ENCODE results near the gene GPD1L.

Gene GPD1L

DNA sequence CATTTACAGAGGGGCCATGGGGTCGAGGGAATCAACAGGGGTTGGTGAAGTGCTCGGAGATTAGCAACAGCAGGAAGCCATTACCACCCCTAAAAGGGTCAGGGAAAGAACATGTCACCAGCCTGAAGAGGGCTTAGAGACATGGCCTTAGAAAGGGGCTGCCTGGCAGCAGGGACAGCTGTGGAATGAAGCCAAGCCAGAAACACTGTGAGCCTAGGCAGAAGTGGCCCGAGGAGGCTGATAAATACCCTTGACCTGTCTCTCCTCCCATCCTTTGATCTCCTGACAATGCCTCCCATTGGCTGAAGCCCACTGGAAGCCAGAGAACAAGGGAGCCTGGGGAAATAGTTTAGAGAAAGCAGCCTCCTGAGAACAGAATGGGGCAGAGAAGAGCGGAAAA lies 31.4 kb downstream of the GPD1L start:
- no peak for DNase-seq (ENCODE audit: low spot score)

DNA sequence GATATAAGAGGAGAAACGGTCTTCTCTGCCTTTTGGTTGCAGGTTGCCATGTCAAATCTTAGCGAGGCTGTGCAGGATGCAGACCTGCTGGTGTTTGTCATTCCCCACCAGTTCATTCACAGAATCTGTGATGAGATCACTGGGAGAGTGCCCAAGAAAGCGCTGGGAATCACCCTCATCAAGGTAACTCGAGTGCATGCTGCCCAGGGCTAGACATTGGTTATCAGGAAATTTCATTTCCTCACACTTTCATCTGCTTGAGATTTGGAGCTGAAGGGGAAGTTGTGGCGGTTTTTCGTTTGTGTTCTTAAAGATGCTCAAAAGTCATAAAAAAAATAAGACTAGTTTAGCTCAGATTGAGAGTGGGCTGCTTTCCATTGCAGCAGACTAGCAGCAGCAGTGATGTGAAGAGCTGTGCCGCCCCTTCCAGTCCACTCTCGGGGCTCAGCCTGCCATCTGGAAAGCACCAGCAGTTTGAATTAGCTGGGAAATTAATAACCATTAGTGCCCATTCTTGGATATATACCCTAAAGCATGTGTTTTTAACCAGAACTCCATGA lies 32.2 kb downstream of the GPD1L start:
- no peak for DNase-seq (ENCODE audit: low spot score)

- no peak for DNase-seq (ENCODE audit: low spot score)
Measured at GRCh38 chr3:32140943-32141342, 34.5 kb downstream of the GPD1L start.

- DNase-seq (ENCODE audit: low spot score): peak; percentile 86
Measured at GRCh38 chr3:32143849-32144757, 37.7 kb downstream of the GPD1L start.

DNA sequence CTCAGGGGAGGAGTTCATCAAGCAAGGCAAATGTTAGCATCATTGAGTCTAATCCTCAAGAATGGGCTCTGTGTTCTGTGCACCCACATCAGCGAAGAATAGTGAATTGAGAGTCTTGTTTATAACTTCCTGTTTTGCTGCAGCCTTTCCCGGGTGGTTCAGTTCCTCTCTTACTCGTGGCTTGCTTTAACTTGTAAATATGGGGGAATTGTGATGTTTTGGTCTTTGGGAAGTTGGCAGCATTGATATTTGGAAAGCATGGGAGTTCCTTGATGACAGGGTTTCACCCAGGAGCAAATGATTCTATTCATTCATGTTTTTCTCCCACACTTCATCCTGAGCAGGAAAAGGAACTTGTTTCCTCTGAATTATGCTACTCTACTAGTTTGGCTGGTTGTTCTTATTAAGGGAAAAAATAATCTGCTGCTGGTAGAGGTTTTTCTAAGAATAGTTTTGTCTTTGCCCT lies 40.4 kb downstream of the GPD1L start:
- DNase-seq (ENCODE audit: low spot score): no peak

- DNase-seq (ENCODE audit: low spot score): no peak
Measured at GRCh38 chr3:32147509-32147908, 41.1 kb downstream of the GPD1L start.

DNA sequence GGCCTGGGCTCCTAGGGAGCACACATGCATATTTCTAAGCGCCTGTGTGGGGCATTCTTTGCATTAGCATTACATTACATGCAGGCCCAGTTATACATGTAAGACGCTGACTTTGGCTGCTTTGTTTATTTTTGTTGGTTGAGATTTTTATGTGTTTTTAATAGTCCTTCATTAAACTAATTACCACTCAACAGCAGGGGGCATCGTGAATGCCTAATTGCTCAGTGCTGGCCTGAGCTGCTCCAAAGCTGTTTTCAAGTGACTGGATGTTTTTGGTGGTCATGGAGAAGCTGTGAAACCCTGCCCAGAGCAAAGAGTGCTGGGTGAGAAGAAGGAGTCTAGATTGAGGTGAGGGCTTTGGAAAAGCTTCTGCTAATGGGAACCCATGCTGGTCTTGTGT lies 41.5 kb downstream of the GPD1L start:
- DNase-seq (ENCODE audit: low spot score): no peak

DNA sequence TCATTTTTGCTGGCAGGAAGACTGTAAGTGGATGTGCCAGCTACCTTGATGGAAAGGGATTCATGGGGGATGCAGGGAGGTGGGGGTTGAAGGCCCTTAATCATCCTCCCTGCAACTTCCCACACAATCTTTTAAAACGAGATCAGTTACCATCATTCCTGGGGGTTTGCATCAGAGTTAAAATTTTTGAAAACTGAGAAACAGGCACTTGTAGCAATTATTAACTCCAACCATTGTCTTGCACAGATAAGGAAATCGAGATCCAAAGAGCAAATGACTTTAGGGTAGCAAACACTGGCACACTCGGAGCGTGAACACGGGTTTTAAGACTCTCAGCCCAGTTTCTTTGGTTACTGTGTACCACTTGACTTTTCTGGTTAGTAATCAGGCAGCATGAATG lies 41.9 kb downstream of the GPD1L start:
- no peak for DNase-seq (ENCODE audit: low spot score)

GRCh38 chr3:32153414-32154204 lies 47.2 kb downstream of the GPD1L start:
- DNase-seq (ENCODE audit: low spot score): no peak

- no peak for DNase-seq (ENCODE audit: low spot score)
Measured at GRCh38 chr3:32154205-32154579, 47.8 kb downstream of the GPD1L start.

DNA sequence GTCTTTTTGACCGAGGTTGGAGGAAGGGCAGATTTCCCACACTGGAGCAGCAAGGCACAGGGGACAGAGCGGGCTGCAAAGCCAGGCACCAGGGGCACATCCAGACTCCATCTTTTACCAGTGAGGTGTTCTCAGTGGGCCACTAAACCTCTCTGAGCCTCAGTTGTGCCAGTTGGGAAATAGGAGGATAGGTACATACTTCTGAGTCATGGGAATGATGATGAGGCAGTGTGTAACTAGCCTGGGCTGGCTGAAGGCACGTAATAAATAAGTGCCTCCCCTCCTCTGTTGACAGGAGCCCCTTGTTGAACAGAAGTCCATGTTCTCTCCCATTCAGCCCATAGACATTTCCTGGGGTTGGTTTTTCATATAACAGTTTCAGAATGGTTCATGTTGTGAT lies 48.7 kb downstream of the GPD1L start:
- no peak for DNase-seq (ENCODE audit: low spot score)

GRCh38 chr3:32157600-32158264 lies 51.3 kb downstream of the GPD1L start:
- no peak for DNase-seq (ENCODE audit: low spot score)

- no peak for DNase-seq (ENCODE audit: low spot score)
Measured at GRCh38 chr3:32160706-32161214, 54.3 kb downstream of the GPD1L start.

GRCh38 chr3:32165442-32165841 lies 59.0 kb downstream of the GPD1L start:
- no peak for DNase-seq (ENCODE audit: low spot score)

DNA sequence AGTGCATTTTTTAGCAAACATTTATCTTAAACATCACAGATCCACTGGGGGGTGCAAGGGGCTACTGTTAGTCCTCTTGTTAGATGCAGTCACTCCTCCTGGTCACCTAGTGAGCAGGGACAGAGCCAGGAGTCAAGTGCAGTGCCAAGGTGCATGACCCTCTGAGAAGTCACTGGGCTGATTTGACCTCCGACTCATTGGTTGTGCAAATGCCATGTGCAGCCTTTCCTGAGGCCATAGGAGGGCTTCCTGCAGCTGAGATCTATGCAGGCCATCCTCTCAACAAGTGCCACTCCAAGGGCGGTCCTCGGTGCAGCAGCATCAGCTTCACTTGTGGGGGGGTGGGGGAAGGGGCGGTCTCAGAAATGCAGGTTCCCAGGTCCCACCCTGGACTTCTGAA lies 60.2 kb downstream of the GPD1L start:
- no peak for DNase-seq (ENCODE audit: low spot score)

DNA sequence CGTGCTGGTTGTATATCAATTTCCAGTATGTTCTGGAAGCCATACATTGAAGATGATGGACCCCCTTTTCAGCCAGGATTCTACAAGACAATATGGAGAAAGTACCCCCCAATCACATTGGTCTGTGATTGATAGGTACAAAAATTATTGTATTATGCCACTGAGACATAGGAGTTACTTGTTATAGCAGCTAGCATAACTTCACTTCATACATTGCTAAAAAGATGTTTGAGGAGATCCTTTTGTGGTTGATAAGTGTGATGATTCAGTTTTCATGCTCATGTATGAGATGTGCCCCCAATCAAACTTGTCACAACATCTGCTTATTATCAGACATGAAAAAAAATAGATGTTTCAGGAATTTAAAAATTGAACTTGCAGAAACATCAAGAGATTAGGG lies 66.0 kb downstream of the GPD1L start:
- DNase-seq (ENCODE audit: low spot score): no peak

DNA sequence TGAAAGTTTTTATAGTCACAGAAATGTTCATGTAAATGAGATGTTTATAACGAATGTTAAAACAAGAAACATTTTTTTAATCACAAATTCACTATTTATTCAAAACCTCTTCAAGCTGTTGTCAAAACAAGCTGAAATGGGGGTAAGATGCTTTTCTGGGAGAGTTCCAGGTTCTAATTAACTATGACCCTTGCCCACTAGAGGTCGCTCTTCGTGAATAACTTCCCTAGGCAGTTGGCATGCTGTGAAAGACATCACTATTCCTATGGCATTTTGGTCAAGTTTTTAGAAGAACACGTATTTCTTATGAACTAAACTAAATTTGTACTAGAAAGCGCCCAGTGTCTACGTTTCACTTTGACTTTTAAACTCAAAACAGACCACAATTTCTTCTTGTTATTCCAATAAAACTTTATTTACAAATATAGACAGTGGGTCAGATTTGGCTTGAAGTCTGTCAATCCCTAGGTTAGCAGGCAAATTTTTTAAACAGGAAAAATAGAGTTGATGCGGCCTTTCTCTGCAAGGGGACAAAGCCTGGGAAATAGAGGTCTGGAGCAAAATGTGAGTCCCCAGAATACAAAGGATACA lies 69.3 kb downstream of the GPD1L start:
- DNase-seq (ENCODE audit: low spot score): peak; percentile 70

DNA sequence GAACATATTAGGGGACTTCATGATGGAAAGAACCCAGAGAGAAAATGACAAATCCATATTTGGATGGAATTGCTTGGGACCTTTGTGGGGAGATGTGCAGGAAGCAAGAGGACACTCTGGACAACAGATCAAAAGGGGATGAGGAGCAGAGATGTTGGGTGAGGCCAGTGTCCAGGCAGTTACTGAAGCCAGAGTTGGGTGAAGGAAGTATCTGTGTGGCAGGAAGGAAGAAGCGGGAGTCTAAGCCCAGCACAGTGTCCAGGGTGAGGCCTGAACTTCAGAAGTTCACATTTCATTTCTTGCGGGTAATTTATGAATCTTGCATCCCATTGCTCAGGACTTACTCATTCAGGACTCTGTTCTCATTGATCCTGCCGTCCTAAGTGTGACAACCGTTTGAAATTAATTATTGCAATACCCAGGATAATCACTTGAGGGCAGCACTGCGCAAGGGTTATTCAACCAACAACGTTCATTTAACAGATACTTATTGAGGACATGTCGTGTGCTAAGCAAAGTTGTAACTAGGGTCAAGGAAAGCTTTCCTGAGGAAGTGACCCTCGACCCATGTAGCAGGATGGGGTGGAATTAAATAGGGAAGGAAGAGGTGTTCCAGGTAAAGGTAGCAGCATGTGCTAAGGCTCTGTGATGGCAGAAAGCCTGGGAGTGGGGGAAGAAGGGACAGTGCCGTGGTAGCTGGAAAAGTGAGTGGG lies 70.7 kb downstream of the GPD1L start:
- DNase-seq (ENCODE audit: low spot score): peak; percentile 46

DNA sequence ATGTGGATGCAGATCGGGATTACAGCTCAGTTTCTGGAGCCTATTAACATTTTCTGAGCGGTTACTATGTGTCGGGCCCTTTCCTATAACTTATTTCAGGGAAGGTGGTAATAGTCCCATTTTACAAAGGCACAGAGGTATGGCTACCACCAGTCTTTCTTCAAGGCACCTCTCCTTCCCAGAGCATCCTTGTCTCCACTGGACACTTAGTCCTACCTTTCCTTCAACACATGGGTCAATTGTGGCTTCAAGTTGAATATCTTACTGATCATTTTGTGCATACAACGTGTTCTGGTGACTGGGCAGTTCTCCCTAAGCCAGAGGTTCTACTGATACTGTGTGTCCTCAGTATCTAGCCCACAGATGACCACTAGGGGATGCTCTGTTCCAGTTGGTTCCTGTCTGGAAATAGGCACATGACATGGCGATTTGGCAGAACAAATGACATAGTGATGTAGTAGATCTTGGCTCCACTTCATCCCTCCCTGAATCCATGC lies 71.3 kb downstream of the GPD1L start:
- DNase-seq (ENCODE audit: low spot score): peak; percentile 67

GRCh38 chr3:32180141-32180784 lies 73.8 kb downstream of the GPD1L start:
- no peak for DNase-seq (ENCODE audit: low spot score)

Measured in AG08396 (cell line).